Mucosa of gallbladder (tissue), 1 donor: ENCODE measurements around the gene GJC3. TPM values are rescaled to one million over a fixed set of nuclear protein-coding genes. Genes with fewer than 3 reads are reported as not detected.
"Not testable (repeated sequence)": the region's sequence is repeated elsewhere in the genome, so short reads cannot be mapped to it uniquely, and the experiment has no call there.

ENCODE experiments used
- DNase-seq: peaks from one replicate; pipeline ENCODE4 v3.0.0-alpha.2; 2020; ENCODE audit warnings: low spot score
- total RNA-seq: library from RNA; stranded (reverse); gene quantifications from one replicate; pipeline ENCODE4 v1.2.1, GENCODE V29; 2021
- donor health status: DM: no; HTN: no; CAD: no.

The GJC3 gene, protein sequence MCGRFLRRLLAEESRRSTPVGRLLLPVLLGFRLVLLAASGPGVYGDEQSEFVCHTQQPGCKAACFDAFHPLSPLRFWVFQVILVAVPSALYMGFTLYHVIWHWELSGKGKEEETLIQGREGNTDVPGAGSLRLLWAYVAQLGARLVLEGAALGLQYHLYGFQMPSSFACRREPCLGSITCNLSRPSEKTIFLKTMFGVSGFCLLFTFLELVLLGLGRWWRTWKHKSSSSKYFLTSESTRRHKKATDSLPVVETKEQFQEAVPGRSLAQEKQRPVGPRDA
- 0.26 TPM for total RNA-seq

DNA sequence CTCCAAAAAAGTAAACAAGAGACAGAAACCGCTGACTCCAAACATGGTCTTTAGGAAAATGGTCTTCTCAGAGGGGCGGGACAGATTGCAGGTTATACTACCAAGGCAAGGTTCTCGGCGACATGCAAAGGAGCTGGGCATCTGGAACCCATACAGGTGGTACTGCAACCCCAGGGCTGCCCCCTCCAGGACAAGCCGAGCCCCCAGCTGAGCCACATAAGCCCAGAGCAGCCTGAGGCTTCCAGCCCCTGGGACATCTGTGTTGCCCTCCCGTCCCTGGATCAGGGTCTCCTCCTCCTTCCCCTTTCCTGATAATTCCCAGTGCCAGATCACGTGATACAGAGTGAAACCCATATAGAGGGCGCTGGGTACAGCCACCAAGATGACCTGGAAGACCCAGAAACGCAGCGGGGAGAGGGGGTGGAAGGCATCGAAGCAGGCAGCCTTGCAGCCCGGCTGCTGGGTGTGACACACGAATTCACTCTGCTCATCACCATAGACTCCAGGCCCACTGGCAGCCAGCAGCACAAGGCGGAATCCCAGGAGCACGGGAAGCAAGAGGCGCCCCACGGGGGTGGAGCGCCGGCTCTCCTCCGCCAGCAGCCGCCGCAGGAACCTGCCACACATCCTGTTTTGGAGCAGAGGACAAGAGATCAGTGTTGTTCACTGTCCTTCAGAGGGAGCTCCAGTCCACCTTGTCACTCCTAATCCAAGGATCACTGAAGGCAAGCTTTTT is at the start of gene GJC3:
Gene GJC3, minus strand, starts transcription at position 627 of the 736 bp plus-strand sequence. Its CDS starts 0 bp downstream, at position 627.
- peak; percentile 27 for DNase-seq

GRCh38 chr7:99976626-99977025 is 47.2 kb upstream of the GJC3 start:
- DNase-seq = no peak

DNA sequence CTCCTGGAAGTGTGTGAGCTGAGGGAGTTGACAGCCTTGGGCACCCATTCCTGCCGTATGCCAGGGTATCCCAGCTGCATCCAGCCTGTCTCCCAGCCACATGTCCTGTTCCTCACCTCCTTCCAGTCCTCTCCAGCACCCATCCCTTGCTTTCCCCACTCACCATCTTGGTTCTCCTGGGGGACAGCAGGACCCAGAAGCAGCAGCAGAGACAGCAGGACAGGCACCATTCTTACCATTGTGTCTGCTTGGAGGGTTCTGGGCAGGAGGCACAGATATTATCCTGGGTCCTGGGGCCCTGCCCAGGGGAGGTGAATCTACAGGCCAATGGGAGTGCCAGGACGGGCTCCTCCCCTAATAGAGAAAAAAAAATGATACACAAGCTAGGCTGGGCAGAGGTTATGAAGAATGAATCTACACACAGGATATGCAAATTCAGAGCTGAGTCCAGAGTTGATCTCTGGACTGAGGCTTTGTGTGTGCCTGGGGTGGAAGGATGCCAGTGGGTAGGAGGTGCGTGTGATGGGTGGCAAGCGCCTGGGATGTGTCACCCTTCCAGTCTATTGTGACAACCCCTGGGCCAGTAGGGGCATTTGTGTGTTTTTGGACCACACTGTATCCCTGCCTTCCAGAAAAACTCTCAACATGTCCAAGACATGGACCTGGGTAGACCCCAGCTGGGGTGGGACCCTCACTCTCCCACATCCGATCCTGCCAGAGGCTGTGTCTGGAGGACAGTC is 46.5 kb upstream of the GJC3 start, which contains the start of gene AZGP1:
Gene AZGP1, minus strand, starts transcription at position 250 of the 740 bp plus-strand sequence. Its CDS starts 11 bp downstream, at position 239.
- peak; percentile 78 for DNase-seq

DNA sequence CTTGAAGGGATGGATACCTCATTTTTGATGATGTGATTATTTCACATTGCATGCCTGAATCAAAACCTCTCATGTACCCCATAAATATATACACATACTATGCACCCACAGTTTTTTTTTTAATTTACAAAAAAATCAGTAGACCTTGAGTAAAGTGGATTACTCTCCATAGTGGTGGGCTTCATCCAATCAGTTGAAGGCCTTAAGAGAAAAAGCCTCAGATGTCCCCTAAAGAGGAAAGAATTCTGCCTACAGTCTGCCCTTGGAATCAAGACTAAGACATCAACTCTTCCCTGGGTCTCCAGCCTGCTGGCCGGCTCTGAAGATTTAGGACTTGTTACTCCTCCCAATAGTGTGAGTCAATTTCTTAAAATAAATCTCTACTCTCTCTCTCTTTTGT is 45.3 kb upstream of the GJC3 start:
- no peak for DNase-seq

- DNase-seq = not testable (repeated sequence)
Observed at GRCh38 chr7:99973817-99974216, 44.4 kb upstream of the GJC3 start.

- DNase-seq = no peak
Observed at GRCh38 chr7:99971242-99971641, 41.8 kb upstream of the GJC3 start.

DNA sequence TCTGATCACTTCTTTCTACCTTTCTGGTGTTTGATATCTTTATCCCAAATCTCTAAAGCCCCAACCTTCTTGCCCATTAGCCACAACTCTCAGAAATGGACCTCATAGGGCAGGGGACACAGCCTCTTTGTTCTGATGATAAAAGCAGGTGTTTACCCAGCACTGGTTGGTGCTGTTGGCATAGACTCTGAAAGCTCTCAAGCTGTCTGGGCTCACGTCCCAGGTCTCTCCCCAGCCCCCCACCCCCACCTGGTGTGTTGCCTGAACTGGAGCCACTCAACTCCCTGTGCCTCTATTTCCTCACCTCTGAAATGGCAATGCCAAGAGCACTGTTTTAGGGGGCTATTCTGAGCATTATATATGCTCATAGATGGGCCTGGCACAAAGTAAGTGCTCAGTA is 40.4 kb upstream of the GJC3 start:
- DNase-seq = not testable (repeated sequence)

- DNase-seq = no peak
Observed at GRCh38 chr7:99969298-99969697, 39.9 kb upstream of the GJC3 start.

GRCh38 chr7:99958564-99959227 is 29.3 kb upstream of the GJC3 start:
- DNase-seq = no peak

DNA sequence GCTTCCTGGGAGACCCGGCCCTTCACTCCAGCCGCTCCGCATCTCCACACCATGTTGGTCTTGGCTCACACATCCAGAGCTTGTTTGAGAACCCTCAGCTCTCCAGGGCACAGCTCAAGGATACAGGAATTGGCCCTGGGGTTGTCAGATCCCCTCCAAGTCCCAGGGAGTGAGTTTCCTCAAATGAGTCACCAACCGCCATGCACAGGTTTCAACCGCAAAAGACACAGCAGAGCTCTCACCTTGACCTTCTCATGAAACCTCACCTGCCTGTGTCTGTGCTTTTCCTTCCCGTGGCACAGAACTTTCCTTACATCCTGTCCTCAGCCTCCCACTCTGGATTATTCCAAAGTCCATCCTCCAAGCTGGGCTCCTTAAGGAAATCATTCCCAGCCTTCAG is 25.8 kb upstream of the GJC3 start:
- DNase-seq = peak; percentile 24

- not testable (repeated sequence) for DNase-seq
Observed at GRCh38 chr7:99954643-99955042, 25.2 kb upstream of the GJC3 start.

DNA sequence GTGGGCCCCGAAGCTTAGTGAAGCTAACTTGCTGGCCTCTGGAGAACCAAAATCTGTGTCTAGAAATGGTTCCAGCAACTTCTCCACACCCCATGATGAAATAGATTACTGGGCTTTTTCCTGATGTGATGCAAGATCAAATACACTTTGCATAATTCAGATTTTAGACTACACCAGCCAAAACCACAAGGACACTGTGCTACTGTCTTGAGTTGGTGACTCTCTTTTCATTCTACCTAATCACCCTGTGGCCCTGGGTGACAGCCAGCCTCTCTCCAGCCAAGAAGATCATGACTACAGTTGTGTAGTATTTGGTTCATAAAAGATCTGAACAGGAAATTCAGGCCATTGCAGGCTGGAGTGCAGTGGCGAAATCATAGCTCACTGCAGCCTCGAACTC is 24.2 kb upstream of the GJC3 start:
- DNase-seq = no peak

DNA sequence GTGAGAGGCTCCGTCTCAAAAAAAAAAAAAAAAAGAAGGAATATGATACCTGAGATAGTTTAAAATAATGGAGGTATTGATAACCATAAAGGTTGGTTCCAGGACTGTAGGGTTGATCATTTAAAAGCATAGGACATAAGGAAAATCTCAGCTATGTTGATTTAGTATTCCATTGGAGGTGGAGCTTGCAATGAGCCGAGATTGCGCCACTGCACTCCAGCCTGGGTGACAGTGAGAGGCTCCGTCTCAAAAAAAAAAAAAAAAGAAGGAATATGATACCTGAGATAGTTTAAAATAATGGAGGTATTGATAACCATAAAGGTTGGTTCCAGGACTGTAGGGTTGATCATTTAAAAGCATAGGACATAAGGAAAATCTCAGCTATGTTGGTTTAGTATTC is 23.2 kb upstream of the GJC3 start:
- DNase-seq = not testable (repeated sequence)

DNA sequence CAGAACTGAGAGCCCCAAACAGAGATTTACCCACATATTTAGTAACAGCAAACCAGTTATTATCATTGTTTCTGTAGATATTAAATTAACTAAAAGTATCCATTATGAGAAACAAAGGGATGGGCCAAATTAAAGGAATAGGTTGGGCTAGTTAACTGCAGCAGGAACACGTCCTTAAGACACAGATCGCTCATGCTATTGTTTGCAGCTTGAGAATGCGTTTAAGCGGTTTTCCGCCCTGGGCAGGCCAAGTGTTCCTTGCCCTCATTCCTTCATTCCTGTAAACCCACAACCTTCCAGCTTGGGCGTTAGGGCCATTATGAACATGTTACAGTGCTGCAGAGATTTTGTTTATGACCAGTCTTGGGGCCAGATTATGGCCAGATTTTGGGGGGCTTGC is 21.4 kb upstream of the GJC3 start:
- not testable (repeated sequence) for DNase-seq

DNA sequence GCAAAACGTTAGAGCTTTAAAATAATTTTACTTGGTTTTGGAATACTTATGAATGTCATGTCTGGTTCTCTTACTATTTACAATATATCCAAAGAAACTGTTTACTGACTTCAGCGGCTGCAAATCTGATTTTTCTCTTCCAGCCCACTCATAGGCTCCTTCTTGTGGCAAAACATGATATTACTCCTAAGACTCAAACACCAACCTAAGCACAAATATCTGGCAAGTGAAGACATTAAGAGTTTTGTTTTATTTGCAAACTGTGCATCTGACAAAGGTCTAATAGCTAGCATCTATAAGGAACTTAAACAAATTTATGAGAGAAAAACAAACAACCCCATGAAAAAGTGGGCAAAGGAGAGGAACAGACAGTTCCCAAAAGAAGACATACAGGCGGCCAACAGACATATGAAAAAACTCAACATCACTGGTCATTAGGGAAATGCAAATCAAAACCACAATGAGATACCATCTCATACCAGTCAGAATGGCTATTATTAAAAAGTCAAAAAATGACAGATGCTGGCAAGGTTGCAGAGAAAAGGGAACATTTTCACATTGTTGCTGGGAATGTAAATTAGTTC is 20.3 kb upstream of the GJC3 start:
- DNase-seq = no peak

DNA sequence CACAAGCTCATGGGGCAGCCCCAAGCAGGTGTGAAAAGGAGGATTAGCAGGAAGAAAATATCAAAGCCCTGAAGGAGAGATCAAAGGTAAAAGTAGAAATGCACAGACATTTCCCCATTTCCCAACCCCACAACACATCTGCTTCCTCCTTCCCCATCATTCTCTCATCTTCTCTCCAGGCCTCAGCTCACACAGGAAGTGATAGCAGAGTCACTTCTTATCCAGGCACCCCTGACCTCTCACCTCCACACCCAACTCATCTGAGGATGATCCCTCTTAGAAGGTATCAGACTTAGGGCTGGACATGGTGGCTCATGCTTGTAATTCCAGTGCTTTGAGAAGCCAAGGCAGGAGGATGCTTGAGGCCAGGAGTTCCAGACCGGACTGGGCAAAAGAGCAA is 18.2 kb upstream of the GJC3 start:
- DNase-seq = no peak

DNA sequence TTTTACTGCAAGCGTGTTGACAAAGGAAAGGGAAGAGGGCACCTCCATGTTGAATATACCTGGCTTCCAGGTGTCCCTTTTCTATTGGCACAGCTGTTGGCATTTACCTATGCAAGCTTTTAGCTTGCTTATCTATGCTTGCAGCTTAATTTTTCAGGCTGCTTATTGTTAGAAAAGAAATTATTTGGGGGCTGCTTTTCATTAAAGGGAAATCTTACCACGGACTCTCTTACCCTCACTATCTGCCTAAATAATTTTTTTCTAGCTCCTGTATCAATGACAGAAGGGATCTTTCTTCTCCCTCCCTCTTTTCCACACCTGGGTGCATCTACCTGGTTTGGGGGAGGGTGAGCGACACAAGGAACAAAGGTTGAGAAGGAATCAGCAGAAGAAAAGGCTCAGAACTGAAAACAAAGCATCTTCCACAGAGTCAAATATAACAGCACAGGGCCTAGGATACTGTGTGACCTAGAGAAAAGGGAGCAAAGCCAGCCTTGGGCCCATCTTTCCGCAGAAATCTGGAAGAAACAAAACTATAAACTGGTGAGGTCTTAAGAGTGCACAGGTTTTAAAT is 15.2 kb upstream of the GJC3 start:
- DNase-seq = no peak

- DNase-seq = no peak
Observed at GRCh38 chr7:99943641-99944496, 14.4 kb upstream of the GJC3 start.

DNA sequence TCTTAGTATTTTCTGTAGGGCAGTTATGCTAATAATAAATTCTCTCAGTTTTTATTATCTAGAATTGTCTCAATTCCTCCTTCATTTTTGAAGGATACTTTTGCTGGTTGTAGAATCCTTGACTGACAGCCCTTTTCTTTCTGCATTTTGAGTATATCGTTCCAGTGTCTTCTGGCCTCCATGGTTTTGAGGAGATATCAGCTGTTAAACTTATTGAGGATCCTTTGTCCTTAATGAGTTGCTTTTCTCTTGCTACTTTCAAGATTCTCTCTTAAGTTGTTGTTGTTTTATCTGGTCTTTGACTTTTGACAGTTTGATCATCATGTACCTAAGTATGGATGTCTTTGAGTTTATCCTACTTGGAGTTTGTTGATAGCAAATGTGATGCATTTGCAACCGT is 8.9 kb upstream of the GJC3 start:
- DNase-seq = no peak

GRCh38 chr7:99935009-99935408 is 5.6 kb upstream of the GJC3 start:
- DNase-seq = not testable (repeated sequence)
